ENCODE data around the gene SULT4A1. TPM values are rescaled to one million over a fixed set of nuclear protein-coding genes. Genes with fewer than 3 reads are reported as not detected.

Gene SULT4A1
- total and polyA plus RNA-seq, 10 of the 15 experiments (the other 5 are each of a cell fraction or from before 2014, with no cell fraction given), result not detected

DNA sequence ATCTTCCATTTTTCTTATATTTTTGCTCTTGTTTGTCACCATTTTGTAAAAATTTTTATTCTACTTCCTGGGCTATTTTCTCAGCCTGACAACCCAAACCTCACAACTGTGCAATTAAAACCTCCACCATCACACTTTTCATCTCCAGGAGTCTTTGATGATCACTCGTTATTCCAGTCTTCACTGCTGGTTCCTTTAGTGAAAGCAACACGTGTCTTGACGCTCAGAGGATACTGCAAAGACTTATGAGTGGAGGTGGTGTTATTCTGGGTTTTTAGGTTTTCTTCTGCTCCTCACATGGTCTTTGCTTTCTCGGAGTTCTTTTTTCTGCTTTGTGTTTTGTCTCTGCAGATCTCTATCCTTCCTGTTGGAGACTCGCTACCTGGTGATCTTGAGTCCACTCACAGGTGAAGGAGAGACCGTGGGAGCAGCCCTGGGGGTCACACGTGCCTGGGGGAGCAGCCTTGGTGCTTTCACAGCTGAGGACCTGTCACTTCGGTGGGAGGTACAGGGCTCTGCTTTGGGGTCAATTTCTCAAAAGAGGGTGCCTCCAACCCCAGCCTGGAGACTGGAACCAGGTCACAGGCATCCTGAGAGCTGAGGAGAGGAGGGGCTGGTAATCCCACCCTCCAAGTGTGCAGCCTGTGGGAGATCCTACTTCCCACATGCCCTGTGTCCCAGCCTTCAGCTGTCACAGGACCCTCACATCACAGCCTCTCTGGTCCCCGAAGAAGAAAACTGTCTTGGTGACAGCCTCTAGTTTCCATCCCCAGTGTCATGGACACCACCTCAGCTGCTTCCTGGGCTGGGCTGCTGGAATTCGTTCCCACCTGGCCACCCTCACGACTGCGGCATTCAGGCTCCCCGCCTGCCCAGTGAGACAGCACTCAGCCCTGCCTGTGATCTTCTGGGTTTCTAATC, 11.0 kb downstream of the SULT4A1 start:
- ChIA-PET RAD21 (ENCODE audit: unreplicated experiment) (no interaction called here), POLR2A (no interaction called here), SMC1A (ENCODE audit: uncharacterized antibody, unreplicated experiment) (no interaction called here), CTCF (interaction anchor here (1.0 kb wide), 1 partner anchor 16 kb away, joined by 3 read pairs; no protein-coding TSS in a partner anchor)
- Histone ChIP-seq H4K20me1 (ENCODE audit: control insufficient read depth, insufficient read depth) (no peaks in the 10 kb centered on the region), H3K27ac (ENCODE audit: control insufficient read depth, insufficient read depth) (no peak overlapping the region), H3K9me3 (replicated peaks; ENCODE audit: control insufficient read depth, insufficient read depth, low read length) (no peaks in the 10 kb centered on the region), H3K4me1 (ENCODE audit: control insufficient read depth, insufficient read depth, low read length) (no peaks in the 10 kb centered on the region), H3K9ac (ENCODE audit: control insufficient read depth, insufficient read depth, low read length) (no peak overlapping the region), H3K27me3 (replicated peaks in 1 of 2; ENCODE audit: control insufficient read depth in 2 of 2, insufficient read depth in 2 of 2, low read length in 1 of 2) (peaks cover 0 to 4% of the 10 kb centered on the region in 2 experiments; a peak in 3 of 4 replicates), H3K79me2 (ENCODE audit: control insufficient read depth, insufficient read depth, low read length) (no peaks in the 10 kb centered on the region), H3K36me3 (ENCODE audit: control insufficient read depth in 2 of 2, insufficient read depth in 2 of 2, low read length in 1 of 2) (no peaks in the 10 kb centered on the region), H3K4me3 (no peak overlapping the region), H2AFZ (ENCODE audit: control insufficient read depth, low read depth, low read length) (no peak overlapping the region), H3K4me2 (ENCODE audit: control insufficient read depth, insufficient read depth) (no peak overlapping the region)
- no peak for ATAC-seq
- intact Hi-C loops (cut with micrococcal nuclease; ENCODE audit: unreplicated experiment), result no loop called here
- in situ Hi-C loops (cut with MboI), result no loop called here
- no peak for FAIRE-seq
- DNase-seq (ENCODE audit: low read depth, low spot score), result no peak
- WGBS (ENCODE audit: insufficient coverage, insufficient replicate concordance, low lambda C conversion rate, missing lambda C conversion rate), result 19% methylated on average over 13 of the region's 13 CpGs
- no TSS peak for BruUV-seq (replicated peaks)
- TF ChIP-seq NFYB (IDR thresholded peaks at IDR 0.05; ENCODE audit: insufficient read depth, low read depth, low read length), result no peak
- TF ChIP-seq SKIL (IDR thresholded peaks at IDR 0.05; ENCODE audit: low read depth, poor library complexity, severe bottlenecking), result no peak
- TF ChIP-seq REST (IDR thresholded peaks at IDR 0.05; ENCODE audit: low read depth, low read length), result no peak
- no peak for TF ChIP-seq E2F4 (IDR thresholded peaks at IDR 0.05; ENCODE audit: low read depth, low read length)
- TF ChIP-seq E4F1 (IDR thresholded peaks at IDR 0.05; ENCODE audit: borderline replicate concordance, partially characterized antibody), result no peak
- no peak for TF ChIP-seq HDGF (IDR thresholded peaks at IDR 0.05)
- no peak for TF ChIP-seq PAX8 (IDR thresholded peaks at IDR 0.05)
- no peak for TF ChIP-seq SP1 (IDR thresholded peaks at IDR 0.05; ENCODE audit: low read depth, low read length)
- no peak for TF ChIP-seq SUPT20H (IDR thresholded peaks at IDR 0.05; ENCODE audit: borderline replicate concordance, control insufficient read depth, low read depth, low read length)
- TF ChIP-seq MAX (IDR thresholded peaks at IDR 0.05; ENCODE audit: low read depth, low read length), result no peak
- TF ChIP-seq NRF1 (conservative IDR thresholded peaks at IDR 0.05; ENCODE audit: low read depth, low read length), result no peak
- no peak for TF ChIP-seq CHD2 (IDR thresholded peaks at IDR 0.05; ENCODE audit: borderline replicate concordance, low read depth, low read length)

Measured in GM12878 (cell line).